GM23338 (cell line): ENCODE results near the gene BORCS8. TPM values are rescaled to one million over a fixed set of nuclear protein-coding genes. Genes with fewer than 3 reads are reported as not detected.

Source experiments
- ATAC-seq: fragments of 200-7000 bp; cut with Tn5 transposase; 3 replicates; pipeline ENCODE4 v1.9.1; 2020
- DNase-seq: peaks from one replicate; pipeline ENCODE4 v3.0.0-alpha.2; 2015; ENCODE audit warnings: low spot score
- H2AFZ ChIP-seq: fragments of 200-600 bp; sonication (generic); 2 replicates; pipeline ENCODE4 v1.8.0; 2016; ENCODE audit warnings: antibody characterized with exemption, mild to moderate bottlenecking, moderate library complexity
- H3F3A ChIP-seq: fragments of 200-600 bp; sonication (generic); replicated peaks from 2 replicates; pipeline ENCODE4 v1.8.0; 2017; ENCODE audit warnings: antibody characterized with exemption, mixed run types, low read depth
- H3K27ac ChIP-seq: fragments of 200-600 bp; sonication (generic); 2 replicates; pipeline ENCODE4 v1.6.1; 2016; ENCODE audit warnings: low read depth
- H3K27me3 ChIP-seq: fragments of 200-600 bp; sonication (generic); 2 replicates; pipeline ENCODE4 v1.8.0; 2016; ENCODE audit warnings: mild to moderate bottlenecking, mixed run types, moderate library complexity; ENCODE audit not compliant: insufficient read depth
- H3K36me3 ChIP-seq: fragments of 200-600 bp; sonication (generic); 2 replicates; pipeline ENCODE4 v1.8.0; 2016; ENCODE audit warnings: mild to moderate bottlenecking; ENCODE audit not compliant: insufficient read depth
- H3K4me1 ChIP-seq: fragments of 200-600 bp; sonication (generic); 2 replicates; pipeline ENCODE4 v1.8.0; 2016; ENCODE audit warnings: mild to moderate bottlenecking, moderate library complexity; ENCODE audit not compliant: insufficient read depth
- H3K4me2 ChIP-seq: fragments of 200-600 bp; sonication (generic); 2 replicates; pipeline ENCODE4 v1.7.1; 2017; ENCODE audit warnings: mixed run types
- H3K4me3 ChIP-seq: fragments of 200-600 bp; sonication (generic); 2 replicates; pipeline ENCODE4 v1.6.1; 2016; ENCODE audit warnings: mixed run types
- H3K79me2 ChIP-seq: fragments of 200-600 bp; sonication (generic); replicated peaks from 2 replicates; pipeline ENCODE4 v1.8.0; 2017; ENCODE audit warnings: mild to moderate bottlenecking; ENCODE audit not compliant: insufficient read depth
- H3K9me2 ChIP-seq: fragments of 200-600 bp; sonication (generic); 2 replicates; pipeline ENCODE4 v1.8.0; 2017; ENCODE audit not compliant: insufficient read depth
- H4K20me1 ChIP-seq: fragments of 200-600 bp; sonication (generic); replicated peaks from 2 replicates; pipeline ENCODE4 v1.8.0; 2017; ENCODE audit warnings: mild to moderate bottlenecking; ENCODE audit not compliant: insufficient read depth
- H3K27ac Mint-ChIP-seq: 2 replicates; pipeline ENCODE4 v1.8.0; 2020; ENCODE audit warnings: inconsistent platforms, mild to moderate bottlenecking, moderate library complexity, mixed read lengths
- H3K27me3 Mint-ChIP-seq: 3 replicates; pipeline ENCODE4 v1.8.0; 2022; ENCODE audit warnings: low read depth, mild to moderate bottlenecking, moderate library complexity, mixed read lengths, inconsistent platforms; ENCODE audit not compliant: insufficient read depth, poor library complexity
- H3K36me3 Mint-ChIP-seq: 3 replicates; pipeline ENCODE4 v1.8.0; 2021; ENCODE audit warnings: low read depth, mild to moderate bottlenecking, inconsistent platforms, moderate library complexity, mixed read lengths
- H3K4me1 Mint-ChIP-seq: 3 replicates; pipeline ENCODE4 v1.8.0; 2020; ENCODE audit warnings: mild to moderate bottlenecking, inconsistent platforms, mixed read lengths
- H3K4me3 Mint-ChIP-seq: 3 replicates; pipeline ENCODE4 v1.8.0; 2021; ENCODE audit warnings: moderate library complexity, mild to moderate bottlenecking, inconsistent platforms, mixed read lengths
- H3K9me3 Mint-ChIP-seq: 3 replicates; pipeline ENCODE4 v1.8.0; 2020; ENCODE audit warnings: moderate library complexity, mild to moderate bottlenecking, inconsistent platforms, mixed read lengths
- CREB1 ChIP-seq: fragments of 250-450 bp; sonication (Bioruptor Pico); IDR thresholded peaks from 2 replicates; pipeline ENCODE4 v1.5.0; 2020; ENCODE audit warnings: low read depth, mild to moderate bottlenecking, moderate library complexity
- EZH2 ChIP-seq: fragments of 200-600 bp; sonication (generic); IDR thresholded peaks from one replicate; pipeline ENCODE4 v1.8.0; 2017; ENCODE audit warnings: antibody characterized with exemption, mild to moderate bottlenecking, low read depth; ENCODE audit not compliant: unreplicated experiment
- EZH2phosphoT487 ChIP-seq: fragments of 200-600 bp; sonication (generic); IDR thresholded peaks from one replicate; pipeline ENCODE4 v1.8.1; 2018; ENCODE audit warnings: antibody characterized with exemption; ENCODE audit not compliant: unreplicated experiment
- JUNB ChIP-seq: IDR thresholded peaks from one replicate; pipeline ENCODE4 v1.6.1; 2016; ENCODE audit warnings: antibody characterized with exemption; ENCODE audit not compliant: unreplicated experiment
- NANOG ChIP-seq: IDR thresholded peaks from 2 replicates; pipeline ENCODE4 v1.6.1; 2016; ENCODE audit warnings: antibody characterized with exemption, borderline replicate concordance
- POLR2AphosphoS5 ChIP-seq: IDR thresholded peaks from 2 replicates; pipeline ENCODE4 v1.6.1; 2016; ENCODE audit warnings: antibody characterized with exemption, low read depth
- STAT1 ChIP-seq: IDR thresholded peaks from one replicate; pipeline ENCODE4 v1.6.1; 2016; ENCODE audit warnings: antibody characterized with exemption; ENCODE audit not compliant: unreplicated experiment
- ZNF114 ChIP-seq: fragments of 250-450 bp; sonication (Bioruptor Pico); IDR thresholded peaks from 2 replicates; pipeline ENCODE4 v1.5.0; 2020; ENCODE audit warnings: mild to moderate bottlenecking, moderate library complexity
- ZNF331 ChIP-seq: fragments of 250-450 bp; sonication (Bioruptor Pico); IDR thresholded peaks from 2 replicates; pipeline ENCODE4 v1.5.0; 2020; ENCODE audit warnings: low read depth, mild to moderate bottlenecking, moderate library complexity
- polyA plus RNA-seq: library from polyadenylated mRNA; unstranded; fragments of >200 nt; fragmentation: Nextera tagmentation; extraction: Ambion mirVana; gene quantifications from 2 replicates; pipeline ENCODE4 v1.2.1, GENCODE V29; 2016
- total RNA-seq: library from RNA; depleted of rRNA; stranded (reverse); fragments of >200 nt; shearing (Covaris generic); gene quantifications from 2 replicates; pipeline ENCODE4 v1.2.3, GENCODE V29; 2014
- TF ChIP-seq, protein P1 (sequence below), 2 experiments: fragments of 200-600 bp in 1 of 2; sonication (generic) in 1 of 2; conservative IDR thresholded peaks; 2 replicates each; pipeline versions ENCODE4 v1.5.1 to v1.6.1; 2016 to 2017; ENCODE audit warnings: antibody characterized with exemption in 2 of 2, low read depth in 2 of 2, mild to moderate bottlenecking in 2 of 2, moderate library complexity in 1 of 2
- TF ChIP-seq, protein P2 (sequence below): IDR thresholded peaks from one replicate; pipeline ENCODE4 v1.6.1; 2018; ENCODE audit warnings: antibody characterized with exemption; ENCODE audit not compliant: unreplicated experiment
- TF ChIP-seq, protein P3 (sequence below): fragments of 250-450 bp; sonication (Bioruptor Pico); IDR thresholded peaks from 2 replicates; pipeline ENCODE4 v1.5.0; 2020; ENCODE audit warnings: mild to moderate bottlenecking, moderate library complexity
- TF ChIP-seq, protein P4 (sequence below): IDR thresholded peaks from 2 replicates; pipeline ENCODE4 v1.6.1; 2016; ENCODE audit warnings: antibody characterized with exemption

BORCS8 gene
- total and polyA plus RNA-seq, 2 experiments from 2014 or later: 15.1 to 18.8 TPM

DNA sequence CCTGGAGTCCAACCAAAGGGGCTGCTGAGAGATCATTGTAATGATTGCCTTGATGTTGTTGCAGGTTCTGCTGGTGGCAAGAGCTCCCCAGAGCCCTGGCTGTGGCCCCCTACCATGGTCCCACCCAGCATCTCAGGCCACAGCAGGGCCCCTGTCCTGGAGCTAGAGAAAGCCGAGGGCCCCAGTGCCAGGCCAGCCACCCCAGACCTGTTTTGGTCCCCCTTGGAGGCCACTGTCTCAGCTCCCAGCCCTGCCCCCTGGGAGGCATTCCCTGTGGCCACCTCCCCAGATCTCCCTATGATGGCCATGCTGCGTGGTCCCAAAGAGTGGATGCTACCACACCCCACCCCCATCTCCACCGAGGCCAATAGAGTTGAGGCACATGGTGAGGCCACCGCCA is 35.3 kb upstream of the BORCS8 start:
- Mint-ChIP-seq H3K27ac (no peak overlapping the region), H3K9me3 (peaks cover 3% of the 10 kb centered on the region), H3K27me3 (peaks cover 33% of the 10 kb centered on the region), H3K4me1 (peaks cover 3% of the 10 kb centered on the region), H3K36me3 (no peaks in the 10 kb centered on the region), H3K4me3 (no peak overlapping the region)
- Histone ChIP-seq H3K4me3 (no peak overlapping the region), H4K20me1 (no peaks in the 10 kb centered on the region), H3F3A (peaks cover 12% of the 10 kb centered on the region), H3K79me2 (no peaks in the 10 kb centered on the region), H3K4me2 (no peak overlapping the region), H3K9me2 (no peaks in the 10 kb centered on the region), H3K36me3 (no peaks in the 10 kb centered on the region), H3K4me1 (peaks cover 5% of the 10 kb centered on the region; the same call in 1 of the 2 replicates), H3K27ac (no peak overlapping the region), H3K27me3 (peaks cover 15% of the 10 kb centered on the region), H2AFZ (no peak overlapping the region)
- ATAC-seq (no peak), DNase-seq (no peak)
- TF ChIP-seq EZH2 (no peak), ZNF114 (CRISPR knock-in tag) (no peak), NANOG (no peak), JUNB (no peak), EZH2phosphoT487 (no peak), STAT1 (no peak), POLR2AphosphoS5 (no peak), CREB1 (CRISPR knock-in tag) (no peak), ZNF331 (CRISPR knock-in tag) (no peak)
- TF ChIP-seq, protein P1, sequence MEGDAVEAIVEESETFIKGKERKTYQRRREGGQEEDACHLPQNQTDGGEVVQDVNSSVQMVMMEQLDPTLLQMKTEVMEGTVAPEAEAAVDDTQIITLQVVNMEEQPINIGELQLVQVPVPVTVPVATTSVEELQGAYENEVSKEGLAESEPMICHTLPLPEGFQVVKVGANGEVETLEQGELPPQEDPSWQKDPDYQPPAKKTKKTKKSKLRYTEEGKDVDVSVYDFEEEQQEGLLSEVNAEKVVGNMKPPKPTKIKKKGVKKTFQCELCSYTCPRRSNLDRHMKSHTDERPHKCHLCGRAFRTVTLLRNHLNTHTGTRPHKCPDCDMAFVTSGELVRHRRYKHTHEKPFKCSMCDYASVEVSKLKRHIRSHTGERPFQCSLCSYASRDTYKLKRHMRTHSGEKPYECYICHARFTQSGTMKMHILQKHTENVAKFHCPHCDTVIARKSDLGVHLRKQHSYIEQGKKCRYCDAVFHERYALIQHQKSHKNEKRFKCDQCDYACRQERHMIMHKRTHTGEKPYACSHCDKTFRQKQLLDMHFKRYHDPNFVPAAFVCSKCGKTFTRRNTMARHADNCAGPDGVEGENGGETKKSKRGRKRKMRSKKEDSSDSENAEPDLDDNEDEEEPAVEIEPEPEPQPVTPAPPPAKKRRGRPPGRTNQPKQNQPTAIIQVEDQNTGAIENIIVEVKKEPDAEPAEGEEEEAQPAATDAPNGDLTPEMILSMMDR (conservative IDR thresholded peaks at IDR 0.05; ENCODE audit: low read depth in 2 of 2): no peak
- TF ChIP-seq, protein P2, sequence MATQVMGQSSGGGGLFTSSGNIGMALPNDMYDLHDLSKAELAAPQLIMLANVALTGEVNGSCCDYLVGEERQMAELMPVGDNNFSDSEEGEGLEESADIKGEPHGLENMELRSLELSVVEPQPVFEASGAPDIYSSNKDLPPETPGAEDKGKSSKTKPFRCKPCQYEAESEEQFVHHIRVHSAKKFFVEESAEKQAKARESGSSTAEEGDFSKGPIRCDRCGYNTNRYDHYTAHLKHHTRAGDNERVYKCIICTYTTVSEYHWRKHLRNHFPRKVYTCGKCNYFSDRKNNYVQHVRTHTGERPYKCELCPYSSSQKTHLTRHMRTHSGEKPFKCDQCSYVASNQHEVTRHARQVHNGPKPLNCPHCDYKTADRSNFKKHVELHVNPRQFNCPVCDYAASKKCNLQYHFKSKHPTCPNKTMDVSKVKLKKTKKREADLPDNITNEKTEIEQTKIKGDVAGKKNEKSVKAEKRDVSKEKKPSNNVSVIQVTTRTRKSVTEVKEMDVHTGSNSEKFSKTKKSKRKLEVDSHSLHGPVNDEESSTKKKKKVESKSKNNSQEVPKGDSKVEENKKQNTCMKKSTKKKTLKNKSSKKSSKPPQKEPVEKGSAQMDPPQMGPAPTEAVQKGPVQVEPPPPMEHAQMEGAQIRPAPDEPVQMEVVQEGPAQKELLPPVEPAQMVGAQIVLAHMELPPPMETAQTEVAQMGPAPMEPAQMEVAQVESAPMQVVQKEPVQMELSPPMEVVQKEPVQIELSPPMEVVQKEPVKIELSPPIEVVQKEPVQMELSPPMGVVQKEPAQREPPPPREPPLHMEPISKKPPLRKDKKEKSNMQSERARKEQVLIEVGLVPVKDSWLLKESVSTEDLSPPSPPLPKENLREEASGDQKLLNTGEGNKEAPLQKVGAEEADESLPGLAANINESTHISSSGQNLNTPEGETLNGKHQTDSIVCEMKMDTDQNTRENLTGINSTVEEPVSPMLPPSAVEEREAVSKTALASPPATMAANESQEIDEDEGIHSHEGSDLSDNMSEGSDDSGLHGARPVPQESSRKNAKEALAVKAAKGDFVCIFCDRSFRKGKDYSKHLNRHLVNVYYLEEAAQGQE: no peak
- TF ChIP-seq, protein P3, sequence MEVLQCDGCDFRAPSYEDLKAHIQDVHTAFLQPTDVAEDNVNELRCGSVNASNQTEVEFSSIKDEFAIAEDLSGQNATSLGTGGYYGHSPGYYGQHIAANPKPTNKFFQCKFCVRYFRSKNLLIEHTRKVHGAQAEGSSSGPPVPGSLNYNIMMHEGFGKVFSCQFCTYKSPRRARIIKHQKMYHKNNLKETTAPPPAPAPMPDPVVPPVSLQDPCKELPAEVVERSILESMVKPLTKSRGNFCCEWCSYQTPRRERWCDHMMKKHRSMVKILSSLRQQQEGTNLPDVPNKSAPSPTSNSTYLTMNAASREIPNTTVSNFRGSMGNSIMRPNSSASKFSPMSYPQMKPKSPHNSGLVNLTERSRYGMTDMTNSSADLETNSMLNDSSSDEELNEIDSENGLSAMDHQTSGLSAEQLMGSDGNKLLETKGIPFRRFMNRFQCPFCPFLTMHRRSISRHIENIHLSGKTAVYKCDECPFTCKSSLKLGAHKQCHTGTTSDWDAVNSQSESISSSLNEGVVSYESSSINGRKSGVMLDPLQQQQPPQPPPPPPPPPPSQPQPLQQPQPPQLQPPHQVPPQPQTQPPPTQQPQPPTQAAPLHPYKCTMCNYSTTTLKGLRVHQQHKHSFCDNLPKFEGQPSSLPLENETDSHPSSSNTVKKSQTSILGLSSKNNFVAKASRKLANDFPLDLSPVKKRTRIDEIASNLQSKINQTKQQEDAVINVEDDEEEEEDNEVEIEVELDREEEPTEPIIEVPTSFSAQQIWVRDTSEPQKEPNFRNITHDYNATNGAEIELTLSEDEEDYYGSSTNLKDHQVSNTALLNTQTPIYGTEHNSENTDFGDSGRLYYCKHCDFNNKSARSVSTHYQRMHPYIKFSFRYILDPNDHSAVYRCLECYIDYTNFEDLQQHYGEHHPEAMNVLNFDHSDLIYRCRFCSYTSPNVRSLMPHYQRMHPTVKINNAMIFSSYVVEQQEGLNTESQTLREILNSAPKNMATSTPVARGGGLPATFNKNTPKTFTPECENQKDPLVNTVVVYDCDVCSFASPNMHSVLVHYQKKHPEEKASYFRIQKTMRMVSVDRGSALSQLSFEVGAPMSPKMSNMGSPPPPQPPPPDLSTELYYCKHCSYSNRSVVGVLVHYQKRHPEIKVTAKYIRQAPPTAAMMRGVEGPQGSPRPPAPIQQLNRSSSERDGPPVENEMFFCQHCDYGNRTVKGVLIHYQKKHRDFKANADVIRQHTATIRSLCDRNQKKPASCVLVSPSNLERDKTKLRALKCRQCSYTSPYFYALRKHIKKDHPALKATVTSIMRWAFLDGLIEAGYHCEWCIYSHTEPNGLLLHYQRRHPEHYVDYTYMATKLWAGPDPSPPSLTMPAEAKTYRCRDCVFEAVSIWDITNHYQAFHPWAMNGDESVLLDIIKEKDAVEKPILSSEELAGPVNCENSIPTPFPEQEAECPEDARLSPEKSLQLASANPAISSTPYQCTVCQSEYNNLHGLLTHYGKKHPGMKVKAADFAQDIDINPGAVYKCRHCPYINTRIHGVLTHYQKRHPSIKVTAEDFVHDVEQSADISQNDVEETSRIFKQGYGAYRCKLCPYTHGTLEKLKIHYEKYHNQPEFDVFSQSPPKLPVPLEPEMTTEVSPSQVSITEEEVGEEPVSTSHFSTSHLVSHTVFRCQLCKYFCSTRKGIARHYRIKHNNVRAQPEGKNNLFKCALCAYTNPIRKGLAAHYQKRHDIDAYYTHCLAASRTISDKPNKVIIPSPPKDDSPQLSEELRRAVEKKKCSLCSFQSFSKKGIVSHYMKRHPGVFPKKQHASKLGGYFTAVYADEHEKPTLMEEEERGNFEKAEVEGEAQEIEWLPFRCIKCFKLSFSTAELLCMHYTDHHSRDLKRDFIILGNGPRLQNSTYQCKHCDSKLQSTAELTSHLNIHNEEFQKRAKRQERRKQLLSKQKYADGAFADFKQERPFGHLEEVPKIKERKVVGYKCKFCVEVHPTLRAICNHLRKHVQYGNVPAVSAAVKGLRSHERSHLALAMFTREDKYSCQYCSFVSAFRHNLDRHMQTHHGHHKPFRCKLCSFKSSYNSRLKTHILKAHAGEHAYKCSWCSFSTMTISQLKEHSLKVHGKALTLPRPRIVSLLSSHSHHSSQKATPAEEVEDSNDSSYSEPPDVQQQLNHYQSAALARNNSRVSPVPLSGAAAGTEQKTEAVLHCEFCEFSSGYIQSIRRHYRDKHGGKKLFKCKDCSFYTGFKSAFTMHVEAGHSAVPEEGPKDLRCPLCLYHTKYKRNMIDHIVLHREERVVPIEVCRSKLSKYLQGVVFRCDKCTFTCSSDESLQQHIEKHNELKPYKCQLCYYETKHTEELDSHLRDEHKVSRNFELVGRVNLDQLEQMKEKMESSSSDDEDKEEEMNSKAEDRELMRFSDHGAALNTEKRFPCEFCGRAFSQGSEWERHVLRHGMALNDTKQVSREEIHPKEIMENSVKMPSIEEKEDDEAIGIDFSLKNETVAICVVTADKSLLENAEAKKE (CRISPR knock-in tag): no peak
- TF ChIP-seq, protein P4, sequence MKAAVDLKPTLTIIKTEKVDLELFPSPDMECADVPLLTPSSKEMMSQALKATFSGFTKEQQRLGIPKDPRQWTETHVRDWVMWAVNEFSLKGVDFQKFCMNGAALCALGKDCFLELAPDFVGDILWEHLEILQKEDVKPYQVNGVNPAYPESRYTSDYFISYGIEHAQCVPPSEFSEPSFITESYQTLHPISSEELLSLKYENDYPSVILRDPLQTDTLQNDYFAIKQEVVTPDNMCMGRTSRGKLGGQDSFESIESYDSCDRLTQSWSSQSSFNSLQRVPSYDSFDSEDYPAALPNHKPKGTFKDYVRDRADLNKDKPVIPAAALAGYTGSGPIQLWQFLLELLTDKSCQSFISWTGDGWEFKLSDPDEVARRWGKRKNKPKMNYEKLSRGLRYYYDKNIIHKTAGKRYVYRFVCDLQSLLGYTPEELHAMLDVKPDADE: no peak
